ENCODE measurements around the gene ROCK2. TPM values are rescaled to one million over a fixed set of nuclear protein-coding genes. Genes with fewer than 3 reads are reported as not detected.

The ROCK2 gene
- total and polyA plus RNA-seq, 5 donors from 2014 or later, result 8.6 to 20.6 (median 10.4) TPM

DNA sequence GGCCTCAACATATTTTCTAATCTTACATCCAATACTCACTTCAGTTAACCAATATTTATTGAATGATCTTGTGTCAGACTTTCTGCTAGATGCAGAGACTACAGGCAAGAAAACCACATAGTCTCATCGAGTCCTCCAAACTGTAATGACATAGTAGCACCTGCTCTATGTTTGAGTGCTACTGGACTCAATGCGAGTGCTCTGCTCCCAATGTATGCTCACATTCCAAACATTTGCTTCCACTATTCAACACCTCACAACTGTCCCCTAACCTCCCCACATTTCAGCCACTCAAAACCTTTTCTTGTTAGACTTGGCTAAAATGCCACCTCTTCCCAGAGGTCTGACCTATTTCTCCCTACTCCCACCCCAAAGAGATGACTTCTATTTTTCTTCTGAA, 124.0 kb downstream of the ROCK2 start:
- Mint-ChIP-seq H3K4me3 (no peak overlapping the region), H3K9me3 (no peaks in the 10 kb centered on the region), H3K27ac (no peak overlapping the region), H3K36me3 (peaks cover 30% of the 10 kb centered on the region), H3K4me1 (peaks cover 0 to 7% (median 2%) of the 10 kb centered on the region in 4 donors), H3K27me3 (no peaks in the 10 kb centered on the region)
- Histone ChIP-seq H3K27ac (ENCODE audit: insufficient read depth, low read length, poor library complexity, severe bottlenecking) (no peak overlapping the region), H3K4me3 (ENCODE audit: low read depth, low read length) (no peak overlapping the region), H3K36me3 (ENCODE audit: control insufficient read depth, insufficient read depth, low read length) (peaks cover 43% of the 10 kb centered on the region), H3K9me3 (ENCODE audit: control insufficient read depth in 2 of 2, low read length in 2 of 2) (no peaks in the 10 kb centered on the region), H3K27me3 (ENCODE audit: control insufficient read depth, insufficient read depth, low read length) (no peaks in the 10 kb centered on the region), H3K4me1 (ENCODE audit: control insufficient read depth, insufficient read depth, low read length, poor library complexity, severe bottlenecking) (no peaks in the 10 kb centered on the region)
- no peak for DNase-seq
- ATAC-seq (ENCODE audit: low read depth in 2 of 2), result no peak

- Histone ChIP-seq H3K27ac (ENCODE audit: insufficient read depth, low read length, poor library complexity, severe bottlenecking) (no peak overlapping the region), H3K36me3 (ENCODE audit: control insufficient read depth, insufficient read depth, low read length) (peaks cover 59% of the 10 kb centered on the region), H3K9me3 (ENCODE audit: control insufficient read depth in 2 of 2, low read length in 2 of 2) (no peaks in the 10 kb centered on the region), H3K4me1 (ENCODE audit: control insufficient read depth, insufficient read depth, low read length, poor library complexity, severe bottlenecking) (no peaks in the 10 kb centered on the region), H3K27me3 (ENCODE audit: control insufficient read depth, insufficient read depth, low read length) (no peaks in the 10 kb centered on the region), H3K4me3 (ENCODE audit: low read depth, low read length) (no peak overlapping the region)
- Mint-ChIP-seq H3K4me1 (no peaks in the 10 kb centered on the region), H3K36me3 (peaks cover 45% of the 10 kb centered on the region), H3K4me3 (no peak overlapping the region), H3K9me3 (no peaks in the 10 kb centered on the region), H3K27me3 (no peaks in the 10 kb centered on the region), H3K27ac (no peak overlapping the region)
- no peak for ATAC-seq (ENCODE audit: low read depth in 2 of 2)
- no peak for DNase-seq
Observed at GRCh38 chr2:11215407-11215806, 129.0 kb downstream of the ROCK2 start.

DNA sequence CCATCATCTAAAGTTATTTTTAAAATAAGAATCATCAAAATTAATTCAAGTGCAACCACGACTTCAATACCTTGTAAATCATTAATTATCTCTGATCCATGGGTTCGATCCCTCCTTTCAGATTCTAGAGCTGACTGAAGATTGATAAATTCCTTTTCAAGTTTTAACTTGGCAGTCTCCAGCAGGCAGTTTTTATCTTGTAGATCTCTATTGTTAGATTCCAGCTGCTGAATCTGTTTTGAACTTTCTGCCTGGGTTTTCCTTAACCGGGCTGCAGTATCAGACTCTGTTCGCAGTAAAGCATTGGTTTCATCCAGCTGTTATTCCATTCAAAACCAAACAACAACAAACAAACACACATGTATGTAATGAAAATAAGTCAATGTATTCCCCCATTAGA, 129.7 kb downstream of the ROCK2 start:
- H3K4me3 ChIP-seq (ENCODE audit: low read depth, low read length), result no peak overlapping the region
- no peaks in the 10 kb centered on the region for H3K27me3 ChIP-seq (ENCODE audit: control insufficient read depth, insufficient read depth, low read length)
- no peak for ATAC-seq (ENCODE audit: low read depth in 2 of 2)
- H3K27ac Mint-ChIP-seq, result no peak overlapping the region
- H3K9me3 Mint-ChIP-seq, result no peaks in the 10 kb centered on the region
- H3K36me3 ChIP-seq (ENCODE audit: control insufficient read depth, insufficient read depth, low read length), result peaks cover 58% of the 10 kb centered on the region
- no peaks in the 10 kb centered on the region for H3K9me3 ChIP-seq (ENCODE audit: control insufficient read depth in 2 of 2, low read length in 2 of 2)
- H3K4me1 Mint-ChIP-seq, result peaks cover 0 to 2% (median under 1%) of the 10 kb centered on the region in 4 donors
- H3K36me3 Mint-ChIP-seq, result peaks cover 46% of the 10 kb centered on the region
- H3K4me3 Mint-ChIP-seq, result no peak overlapping the region
- DNase-seq, result no peak
- H3K27ac ChIP-seq (ENCODE audit: insufficient read depth, low read length, poor library complexity, severe bottlenecking), result no peak overlapping the region
- no peaks in the 10 kb centered on the region for H3K27me3 Mint-ChIP-seq
- no peaks in the 10 kb centered on the region for H3K4me1 ChIP-seq (ENCODE audit: control insufficient read depth, insufficient read depth, low read length, poor library complexity, severe bottlenecking)

DNA sequence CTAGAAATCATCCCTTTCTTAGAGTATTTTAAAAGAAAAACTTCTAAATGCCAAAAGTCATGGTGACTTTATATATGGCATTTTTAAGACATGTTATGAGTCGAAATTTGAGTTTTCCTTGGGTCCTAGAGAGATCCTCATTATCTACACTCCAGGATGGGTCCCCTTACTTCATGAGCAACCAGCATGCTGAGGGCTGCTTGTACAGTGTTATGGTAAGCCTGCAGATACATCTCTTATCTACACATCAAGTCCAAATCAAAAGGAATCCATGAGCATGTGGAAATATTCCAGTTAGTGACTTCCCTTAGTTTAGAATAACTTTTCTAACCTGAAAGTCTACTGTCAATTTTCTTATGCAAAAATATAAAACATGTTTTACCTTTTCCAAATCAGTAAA, 130.5 kb downstream of the ROCK2 start:
- peaks cover 62% of the 10 kb centered on the region for H3K36me3 ChIP-seq (ENCODE audit: control insufficient read depth, insufficient read depth, low read length)
- Mint-ChIP-seq H3K4me3 (no peak overlapping the region), H3K27me3 (no peaks in the 10 kb centered on the region), H3K9me3 (no peaks in the 10 kb centered on the region), H3K27ac (no peak overlapping the region), H3K4me1 (peaks cover 0 to 4% (median 1%) of the 10 kb centered on the region in 4 donors), H3K36me3 (peaks cover 43% of the 10 kb centered on the region)
- ATAC-seq (ENCODE audit: low read depth in 2 of 2) (no peak), DNase-seq (no peak)
- no peaks in the 10 kb centered on the region for H3K27me3 ChIP-seq (ENCODE audit: control insufficient read depth, insufficient read depth, low read length)
- no peaks in the 10 kb centered on the region for H3K4me1 ChIP-seq (ENCODE audit: control insufficient read depth, insufficient read depth, low read length, poor library complexity, severe bottlenecking)
- no peaks in the 10 kb centered on the region for H3K9me3 ChIP-seq (ENCODE audit: control insufficient read depth in 2 of 2, low read length in 2 of 2)
- no peak overlapping the region for H3K27ac ChIP-seq (ENCODE audit: insufficient read depth, low read length, poor library complexity, severe bottlenecking)
- no peak overlapping the region for H3K4me3 ChIP-seq (ENCODE audit: low read depth, low read length)

GRCh38 chr2:11213090-11213638, 131.3 kb downstream of the ROCK2 start:
- no peak overlapping the region for H3K27ac ChIP-seq (ENCODE audit: insufficient read depth, low read length, poor library complexity, severe bottlenecking)
- Mint-ChIP-seq H3K27ac (peak overlapping the region in 1 of 3 donors; percentile 2), H3K4me1 (peaks cover 0 to 4% (median 1%) of the 10 kb centered on the region in 4 donors), H3K4me3 (no peak overlapping the region), H3K27me3 (no peaks in the 10 kb centered on the region), H3K9me3 (no peaks in the 10 kb centered on the region), H3K36me3 (peaks cover 43% of the 10 kb centered on the region)
- ATAC-seq (ENCODE audit: low read depth in 2 of 2), result no peak
- no peak overlapping the region for H3K4me3 ChIP-seq (ENCODE audit: low read depth, low read length)
- H3K36me3 ChIP-seq (ENCODE audit: control insufficient read depth, insufficient read depth, low read length), result peaks cover 57% of the 10 kb centered on the region
- no peak for DNase-seq
- no peaks in the 10 kb centered on the region for H3K4me1 ChIP-seq (ENCODE audit: control insufficient read depth, insufficient read depth, low read length, poor library complexity, severe bottlenecking)
- H3K27me3 ChIP-seq (ENCODE audit: control insufficient read depth, insufficient read depth, low read length), result no peaks in the 10 kb centered on the region
- H3K9me3 ChIP-seq (ENCODE audit: control insufficient read depth in 2 of 2, low read length in 2 of 2), result no peaks in the 10 kb centered on the region

DNA sequence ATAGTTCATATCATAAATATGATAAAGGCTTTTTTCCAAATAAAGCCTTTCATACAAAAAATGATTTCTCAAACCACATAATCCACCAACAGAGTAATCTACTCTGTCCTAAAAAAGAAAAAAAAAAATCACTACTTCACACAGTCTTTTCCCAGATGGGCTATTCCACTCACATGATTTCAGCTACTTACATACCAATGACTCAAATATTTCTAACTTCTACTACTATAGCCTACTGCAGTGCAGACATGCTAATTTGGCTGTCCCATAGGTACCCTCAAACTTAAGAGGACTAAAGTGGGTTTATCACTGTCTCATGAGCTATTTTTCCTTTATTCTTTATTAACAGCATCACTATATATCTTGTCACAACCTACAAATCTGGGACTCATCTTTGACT, 131.8 kb downstream of the ROCK2 start:
- H3K36me3 ChIP-seq (ENCODE audit: control insufficient read depth, insufficient read depth, low read length), result peaks cover 56% of the 10 kb centered on the region
- H3K4me1 Mint-ChIP-seq, result peaks cover 0 to 4% (median 1%) of the 10 kb centered on the region in 4 donors
- no peaks in the 10 kb centered on the region for H3K9me3 Mint-ChIP-seq
- H3K4me1 ChIP-seq (ENCODE audit: control insufficient read depth, insufficient read depth, low read length, poor library complexity, severe bottlenecking), result no peaks in the 10 kb centered on the region
- DNase-seq (no peak), ATAC-seq (ENCODE audit: low read depth in 2 of 2) (no peak)
- no peaks in the 10 kb centered on the region for H3K27me3 ChIP-seq (ENCODE audit: control insufficient read depth, insufficient read depth, low read length)
- no peaks in the 10 kb centered on the region for H3K9me3 ChIP-seq (ENCODE audit: control insufficient read depth in 2 of 2, low read length in 2 of 2)
- peaks cover 42% of the 10 kb centered on the region for H3K36me3 Mint-ChIP-seq
- no peaks in the 10 kb centered on the region for H3K27me3 Mint-ChIP-seq
- no peak overlapping the region for H3K4me3 ChIP-seq (ENCODE audit: low read depth, low read length)
- H3K27ac ChIP-seq (ENCODE audit: insufficient read depth, low read length, poor library complexity, severe bottlenecking), result no peak overlapping the region
- no peak overlapping the region for H3K4me3 Mint-ChIP-seq
- H3K27ac Mint-ChIP-seq, result peak overlapping the region in 1 of 3 donors; percentile 2

DNA sequence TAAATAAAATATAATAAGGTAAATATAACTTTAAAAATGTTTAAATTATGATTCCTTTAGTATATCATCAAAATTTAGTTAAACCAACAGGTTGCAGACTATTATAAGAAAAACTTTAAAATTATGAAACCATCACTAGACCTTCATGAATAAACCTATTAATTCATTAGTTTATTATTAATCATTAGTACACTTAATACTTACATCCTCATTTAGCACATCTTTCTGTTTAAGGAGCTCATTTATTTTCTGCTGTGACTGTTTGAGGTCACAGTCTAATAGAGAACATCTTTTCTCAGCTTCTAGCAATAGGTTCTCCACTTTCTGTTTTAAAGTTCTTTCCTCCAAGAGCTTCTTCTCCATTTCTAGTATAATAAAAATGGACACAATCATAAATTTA, 136.4 kb downstream of the ROCK2 start:
- H3K4me1 ChIP-seq (ENCODE audit: control insufficient read depth, insufficient read depth, low read length, poor library complexity, severe bottlenecking), result no peaks in the 10 kb centered on the region
- peaks cover 28% of the 10 kb centered on the region for H3K36me3 ChIP-seq (ENCODE audit: control insufficient read depth, insufficient read depth, low read length)
- Mint-ChIP-seq H3K27me3 (no peaks in the 10 kb centered on the region), H3K27ac (no peak overlapping the region), H3K36me3 (peaks cover 31% of the 10 kb centered on the region), H3K4me1 (peaks cover 7 to 16% (median 10%) of the 10 kb centered on the region in 4 donors), H3K9me3 (no peaks in the 10 kb centered on the region), H3K4me3 (no peak overlapping the region)
- H3K27me3 ChIP-seq (ENCODE audit: control insufficient read depth, insufficient read depth, low read length), result no peaks in the 10 kb centered on the region
- H3K9me3 ChIP-seq (ENCODE audit: control insufficient read depth in 2 of 2, low read length in 2 of 2), result no peaks in the 10 kb centered on the region
- ATAC-seq (ENCODE audit: low read depth in 2 of 2) (no peak), DNase-seq (no peak)
- no peak overlapping the region for H3K27ac ChIP-seq (ENCODE audit: insufficient read depth, low read length, poor library complexity, severe bottlenecking)
- no peak overlapping the region for H3K4me3 ChIP-seq (ENCODE audit: low read depth, low read length)

GRCh38 chr2:11203480-11203879, 141.0 kb downstream of the ROCK2 start:
- DNase-seq, result peak in 1 of 3 donors; percentile 3
- Histone ChIP-seq H3K27ac (ENCODE audit: insufficient read depth, low read length, poor library complexity, severe bottlenecking) (no peak overlapping the region), H3K9me3 (ENCODE audit: control insufficient read depth in 2 of 2, low read length in 2 of 2) (no peaks in the 10 kb centered on the region), H3K4me3 (ENCODE audit: low read depth, low read length) (no peak overlapping the region), H3K4me1 (ENCODE audit: control insufficient read depth, insufficient read depth, low read length, poor library complexity, severe bottlenecking) (no peaks in the 10 kb centered on the region), H3K27me3 (ENCODE audit: control insufficient read depth, insufficient read depth, low read length) (no peaks in the 10 kb centered on the region), H3K36me3 (ENCODE audit: control insufficient read depth, insufficient read depth, low read length) (peaks cover 52% of the 10 kb centered on the region)
- peak overlapping the region in 2 of 3 donors; percentile 3 to 15 for H3K27ac Mint-ChIP-seq
- H3K36me3 Mint-ChIP-seq, result peaks cover 33% of the 10 kb centered on the region
- H3K4me1 Mint-ChIP-seq, result peaks cover 7 to 12% (median 9%) of the 10 kb centered on the region in 4 donors
- H3K9me3 Mint-ChIP-seq, result no peaks in the 10 kb centered on the region
- H3K4me3 Mint-ChIP-seq, result no peak overlapping the region
- peak; percentile 12 to 18 for ATAC-seq (ENCODE audit: low read depth in 2 of 2)
- H3K27me3 Mint-ChIP-seq, result no peaks in the 10 kb centered on the region
